Right lobe of liver (tissue), 6 donors: ENCODE measurements around the gene C11orf21. TPM values are rescaled to one million over a fixed set of nuclear protein-coding genes. Genes with fewer than 3 reads are reported as not detected.

Experiments used
- ATAC-seq, 4 donors: fragments of 200-7000 bp; cut with Tn5 transposase; one replicate each; pipeline ENCODE4 v1.9.1; 2020; ENCODE audit warnings: mild to moderate bottlenecking in 4 of 4, moderate library complexity in 4 of 4
- DNase-seq, 3 donors: peaks; one replicate each; pipeline ENCODE4 v3.0.0-alpha.2; 2020
- H3K27ac ChIP-seq, 3 donors: fragments of 200-600 bp; one replicate each; pipeline ENCODE4 v1.8.0; 2022
- H3K27me3 ChIP-seq, 2 donors: fragments of 200-600 bp; one replicate each; pipeline ENCODE4 v1.8.0; 2022
- H3K36me3 ChIP-seq, 4 donors: fragments of 200-600 bp; sonication (generic) in 1 of 4; one replicate each; pipeline versions ENCODE4 v1.5.1 to v1.8.0; 2017 to 2022; ENCODE audit warnings: control low read depth in 1 of 4
- H3K4me1 ChIP-seq, 4 donors: fragments of 200-600 bp; sonication (generic) in 1 of 4; one replicate each; pipeline versions ENCODE4 v1.5.1 to v1.8.0; 2017 to 2022; ENCODE audit warnings: control low read depth in 1 of 4
- H3K4me3 ChIP-seq, 3 donors: fragments of 200-600 bp; one replicate each; pipeline ENCODE4 v1.8.0; 2022
- H3K9me3 ChIP-seq, 4 donors: fragments of 200-600 bp; sonication (generic) in 1 of 4; one replicate each; pipeline versions ENCODE4 v1.5.1 to v1.8.0; 2017 to 2022; ENCODE audit warnings: control low read depth in 1 of 4
- POLR2A ChIP-seq: fragments of 450-650 bp; IDR thresholded peaks from one replicate; pipeline ENCODE4 v1.6.1; 2017; ENCODE audit warnings: antibody characterized with exemption, mild to moderate bottlenecking
- WGBS: methylation state at CpG from one replicate; pipeline ENCODE4 v1.1.6; 2018; ENCODE audit warnings: low coverage, low lambda C conversion rate; ENCODE audit not compliant: insufficient coverage; ENCODE audit errors: missing lambda C conversion rate; 5-methylcytosine and 5-hydroxymethylcytosine counted together
- intact Hi-C, 2 donors: fragments of 100-400 bp; cut with DNase I; formaldehyde crosslinking; loops; one replicate each; pipeline versions ENCODE4 v1.11.2 to v1.14.1; 2022
- total RNA-seq, 6 experiments: library from RNA; depleted of rRNA in 2 of 6; stranded (reverse); fragments of >200 nt in 2 of 6; fragmentation: NEBNext Ultra II Directional in 3 of 6; extraction: Animal tissue kit (Norgen Biotek cat#: 25700) in 3 of 6; gene quantifications; one replicate each; pipeline versions ENCODE4 v1.1.0 to v1.2.4, GENCODE V29; 2016 to 2023
- TF ChIP-seq, protein P1 (sequence below), 4 donors: fragments of 200-600 bp in 3 of 4; fragments of 450-650 bp in 1 of 4; IDR thresholded peaks; one replicate each; pipeline versions ENCODE4 v1.5.1 to v1.8.0; 2016 to 2022; ENCODE audit warnings: antibody characterized with exemption in 4 of 4, mild to moderate bottlenecking in 2 of 4
- donor health status: DM: no; HTN: yes; CAD: no.
- donor health status: DM: no; HTN: no; CAD: no.
- donor health status: DM: no; HTN: no; CAD: no.
- donor health status: DM: no; HTN: yes; CAD: no.
- donor health status: DM: no; HTN: yes; CAD: no.

The C11orf21 gene
- total RNA-seq, 6 experiments from 2014 or later: 0.25 to 0.51 (median 0.39) TPM

DNA sequence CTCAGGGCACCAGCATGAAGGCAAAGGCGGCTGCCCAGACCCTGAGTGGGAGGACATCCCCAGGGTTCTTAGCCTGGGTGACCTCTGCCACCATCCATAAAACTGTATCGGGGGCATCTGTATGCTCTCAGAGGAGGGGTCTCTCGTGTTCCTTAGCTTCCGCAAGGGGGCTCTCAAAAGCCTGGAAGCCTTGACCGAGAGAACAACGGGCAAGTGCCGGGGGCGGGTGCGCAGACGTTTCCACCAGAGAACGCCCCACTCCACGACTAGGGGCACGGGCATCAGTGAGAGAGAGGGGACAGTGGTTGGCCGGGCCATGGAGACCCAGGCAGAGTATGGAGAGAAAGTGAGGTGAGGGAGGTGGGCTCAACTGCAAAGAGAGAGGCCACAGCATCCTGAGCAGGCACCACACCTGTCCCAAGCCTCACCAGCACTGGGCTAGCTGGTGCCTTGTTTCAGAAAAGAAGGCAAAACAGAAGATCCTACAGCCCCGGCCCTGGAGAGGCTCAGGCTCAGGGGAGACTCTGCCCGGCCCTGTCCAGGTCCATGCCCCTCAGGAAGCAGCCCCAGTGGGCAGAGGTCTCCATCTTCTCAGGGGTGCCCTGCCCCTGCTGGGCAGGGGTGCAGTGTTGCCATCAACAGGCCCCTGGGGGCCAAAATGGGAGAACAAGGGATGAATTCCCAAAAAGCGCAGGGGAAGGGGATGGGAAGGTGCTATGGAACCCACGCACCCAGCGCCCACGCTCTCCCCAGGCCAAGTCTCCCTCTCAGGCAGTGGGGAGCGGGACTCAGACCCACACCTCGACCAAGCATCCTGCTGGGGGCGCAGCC, 6.0 kb upstream of the C11orf21 start:
- no peak overlapping the region for H3K4me3 ChIP-seq
- WGBS: 67% methylated on average over 7 of the region's 23 CpGs
- H3K27me3 ChIP-seq: no peaks in the 10 kb centered on the region
- intact Hi-C loops: loop anchor here (5.0 kb wide), 2 partner anchors 100 to 110 kb away; no protein-coding TSS in a partner anchor
- H3K27ac ChIP-seq: no peak overlapping the region
- TF ChIP-seq, protein P1, sequence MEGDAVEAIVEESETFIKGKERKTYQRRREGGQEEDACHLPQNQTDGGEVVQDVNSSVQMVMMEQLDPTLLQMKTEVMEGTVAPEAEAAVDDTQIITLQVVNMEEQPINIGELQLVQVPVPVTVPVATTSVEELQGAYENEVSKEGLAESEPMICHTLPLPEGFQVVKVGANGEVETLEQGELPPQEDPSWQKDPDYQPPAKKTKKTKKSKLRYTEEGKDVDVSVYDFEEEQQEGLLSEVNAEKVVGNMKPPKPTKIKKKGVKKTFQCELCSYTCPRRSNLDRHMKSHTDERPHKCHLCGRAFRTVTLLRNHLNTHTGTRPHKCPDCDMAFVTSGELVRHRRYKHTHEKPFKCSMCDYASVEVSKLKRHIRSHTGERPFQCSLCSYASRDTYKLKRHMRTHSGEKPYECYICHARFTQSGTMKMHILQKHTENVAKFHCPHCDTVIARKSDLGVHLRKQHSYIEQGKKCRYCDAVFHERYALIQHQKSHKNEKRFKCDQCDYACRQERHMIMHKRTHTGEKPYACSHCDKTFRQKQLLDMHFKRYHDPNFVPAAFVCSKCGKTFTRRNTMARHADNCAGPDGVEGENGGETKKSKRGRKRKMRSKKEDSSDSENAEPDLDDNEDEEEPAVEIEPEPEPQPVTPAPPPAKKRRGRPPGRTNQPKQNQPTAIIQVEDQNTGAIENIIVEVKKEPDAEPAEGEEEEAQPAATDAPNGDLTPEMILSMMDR (IDR thresholded peaks at IDR 0.05): no peak
- DNase-seq (peak in 1 of 3 donors; percentile 40), ATAC-seq (no peak)
- no peaks in the 10 kb centered on the region for H3K9me3 ChIP-seq
- H3K4me1 ChIP-seq: peaks cover 0 to 9% (median 3%) of the 10 kb centered on the region in 4 donors
- no peaks in the 10 kb centered on the region for H3K36me3 ChIP-seq

- DNase-seq (peak in 1 of 3 donors; percentile 46), ATAC-seq (no peak)
- Histone ChIP-seq H3K4me3 (no peak overlapping the region), H3K9me3 (no peaks in the 10 kb centered on the region), H3K36me3 (no peaks in the 10 kb centered on the region), H3K27ac (peak overlapping the region in 1 of 3 donors; percentile 33), H3K27me3 (no peaks in the 10 kb centered on the region), H3K4me1 (peaks cover 0 to 9% (median 3%) of the 10 kb centered on the region in 4 donors)
- TF ChIP-seq, protein P1 (IDR thresholded peaks at IDR 0.05): no peak
- no peak for TF ChIP-seq POLR2A
- intact Hi-C loops: loop anchor here (5.0 kb wide), 2 partner anchors 100 to 110 kb away; no protein-coding TSS in a partner anchor
- 100% methylated on average over 1 of the region's 14 CpGs for WGBS
Observed at GRCh38 chr11:2306877-2307500, 5.3 kb upstream of the C11orf21 start.

- no peak overlapping the region for H3K4me3 ChIP-seq
- intact Hi-C loops: loop anchor here (5.0 kb wide), 2 partner anchors 101 to 111 kb away; no protein-coding TSS in a partner anchor
- no peak for TF ChIP-seq POLR2A
- TF ChIP-seq, protein P1 (IDR thresholded peaks at IDR 0.05): no peak
- no peaks in the 10 kb centered on the region for H3K27me3 ChIP-seq
- H3K9me3 ChIP-seq: no peaks in the 10 kb centered on the region
- ATAC-seq (no peak), DNase-seq (peak in 1 of 3 donors; percentile 65)
- peaks cover 0 to 9% (median 3%) of the 10 kb centered on the region in 4 donors for H3K4me1 ChIP-seq
- peak overlapping the region in 2 of 3 donors; percentile 49 to 67 for H3K27ac ChIP-seq
- 47% methylated on average over 4 of the region's 4 CpGs for WGBS
- no peaks in the 10 kb centered on the region for H3K36me3 ChIP-seq
Observed at GRCh38 chr11:2306452-2306823, 4.7 kb upstream of the C11orf21 start.

GRCh38 chr11:2305788-2306451, 4.2 kb upstream of the C11orf21 start:
- Histone ChIP-seq H3K9me3 (no peaks in the 10 kb centered on the region), H3K4me1 (peaks cover 0 to 9% (median 3%) of the 10 kb centered on the region in 4 donors), H3K27me3 (no peaks in the 10 kb centered on the region), H3K4me3 (no peak overlapping the region), H3K27ac (peak overlapping the region in 2 of 3 donors; percentile 49 to 67), H3K36me3 (no peaks in the 10 kb centered on the region)
- ATAC-seq (peak in 1 of 4 donors; percentile 24), DNase-seq (peak in 1 of 3 donors; percentile 45)
- no peak for TF ChIP-seq POLR2A
- TF ChIP-seq, protein P1 (IDR thresholded peaks at IDR 0.05): no peak
- WGBS: 17% methylated on average over 5 of the region's 12 CpGs
- intact Hi-C loops: loop anchor here (2.0 to 5.0 kb wide), 3 partner anchors 101 to 115 kb away; no protein-coding TSS in a partner anchor
